HG02885 (cell line): Measurements from ENCODE around the gene ATP6V0D1.

Experiments
- ATAC-seq: cut with Tn5 transposase; IDR thresholded peaks from one replicate; pipeline ENCODE4 v1.9.1; 2021; ENCODE audit warnings: mild to moderate bottlenecking; ENCODE audit not compliant: unreplicated experiment, poor library complexity

The ATP6V0D1 gene

DNA sequence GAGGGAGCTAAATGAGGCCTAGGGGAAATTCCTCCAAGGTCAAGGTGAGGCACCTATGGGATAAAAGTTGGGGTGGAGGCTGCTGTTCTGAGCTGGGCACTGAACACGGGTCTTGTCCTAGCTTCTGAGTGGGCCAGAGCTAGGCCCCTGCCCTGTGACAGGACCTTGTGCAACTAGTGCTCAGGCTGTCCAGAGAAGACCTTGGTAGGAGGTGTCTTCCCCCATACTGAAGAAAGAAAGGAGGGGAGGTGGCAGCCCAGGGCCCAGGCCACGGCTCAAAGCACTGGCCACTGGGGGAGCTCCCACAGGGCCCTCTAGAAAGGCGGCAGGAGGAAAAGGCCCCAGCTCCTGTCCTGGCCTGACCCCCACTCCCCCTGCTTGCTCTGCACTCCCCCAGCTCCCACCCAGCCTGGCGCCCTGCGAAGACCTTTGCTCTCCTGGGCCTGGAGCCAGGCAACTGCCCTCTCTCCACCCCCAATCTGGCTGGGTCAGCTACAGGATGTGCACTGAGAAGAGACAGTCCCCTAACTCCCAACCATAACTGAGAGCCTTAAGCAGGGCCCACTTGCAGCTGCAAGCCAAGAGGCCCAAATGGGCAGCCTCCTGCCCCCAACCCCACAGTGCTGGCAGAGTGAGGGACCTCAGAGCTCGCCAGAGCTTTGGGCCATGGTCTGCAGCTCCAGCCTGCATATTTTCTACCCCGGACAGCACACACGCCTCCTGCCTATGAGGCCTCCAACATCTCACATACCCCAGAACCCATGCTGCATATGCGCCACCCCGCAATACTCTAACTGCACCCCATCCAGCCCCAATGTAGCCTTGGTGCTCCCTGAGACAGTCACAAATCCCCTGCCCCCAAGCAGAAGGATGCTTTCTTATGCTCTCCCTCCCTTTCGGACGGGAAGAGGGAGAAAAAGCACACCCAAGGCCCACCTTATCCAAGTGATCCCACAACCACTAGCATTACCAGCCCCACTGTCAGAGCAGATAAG lies 34.7 kb downstream of the ATP6V0D1 start:
- ATAC-seq, result no peak

DNA sequence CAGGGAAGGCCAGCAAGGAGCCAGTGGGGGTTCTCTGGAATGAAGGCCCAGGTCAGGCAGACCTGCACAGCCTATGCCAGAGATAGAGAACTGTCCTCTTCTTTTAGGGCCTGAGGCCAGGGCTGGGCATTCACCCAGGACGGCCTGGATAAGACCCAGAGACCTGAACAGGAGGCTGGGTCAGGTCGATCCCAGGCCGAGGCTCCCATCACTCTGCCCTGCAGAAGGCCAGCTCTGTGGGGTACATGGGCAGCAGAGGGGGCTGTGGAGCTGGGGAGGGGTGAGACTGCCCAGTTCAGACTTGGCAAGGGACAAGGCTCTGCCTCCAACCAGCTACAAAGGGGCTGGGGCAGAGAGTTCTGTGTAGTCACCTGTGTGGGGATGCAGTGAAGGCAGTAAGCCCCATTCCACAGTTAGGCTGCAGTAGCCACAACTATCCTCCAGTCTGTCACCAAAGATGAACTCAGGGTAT lies 35.5 kb downstream of the ATP6V0D1 start:
- ATAC-seq, result no peak

DNA sequence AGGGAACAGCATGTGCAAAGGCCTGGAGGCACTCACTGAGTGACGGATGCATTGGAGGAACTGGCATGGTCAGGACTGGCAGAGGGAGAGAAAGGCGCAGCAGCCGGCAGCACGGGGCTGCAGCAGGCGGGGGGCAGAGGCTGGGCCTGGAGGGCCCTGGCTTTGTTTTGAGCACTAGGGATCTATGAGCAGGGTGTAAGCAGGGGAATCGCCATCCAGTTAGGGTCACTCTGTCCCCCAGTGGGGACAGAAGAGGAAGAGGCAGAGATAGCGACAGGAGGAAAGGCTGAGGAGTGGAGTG lies 35.9 kb downstream of the ATP6V0D1 start:
- no peak for ATAC-seq

DNA sequence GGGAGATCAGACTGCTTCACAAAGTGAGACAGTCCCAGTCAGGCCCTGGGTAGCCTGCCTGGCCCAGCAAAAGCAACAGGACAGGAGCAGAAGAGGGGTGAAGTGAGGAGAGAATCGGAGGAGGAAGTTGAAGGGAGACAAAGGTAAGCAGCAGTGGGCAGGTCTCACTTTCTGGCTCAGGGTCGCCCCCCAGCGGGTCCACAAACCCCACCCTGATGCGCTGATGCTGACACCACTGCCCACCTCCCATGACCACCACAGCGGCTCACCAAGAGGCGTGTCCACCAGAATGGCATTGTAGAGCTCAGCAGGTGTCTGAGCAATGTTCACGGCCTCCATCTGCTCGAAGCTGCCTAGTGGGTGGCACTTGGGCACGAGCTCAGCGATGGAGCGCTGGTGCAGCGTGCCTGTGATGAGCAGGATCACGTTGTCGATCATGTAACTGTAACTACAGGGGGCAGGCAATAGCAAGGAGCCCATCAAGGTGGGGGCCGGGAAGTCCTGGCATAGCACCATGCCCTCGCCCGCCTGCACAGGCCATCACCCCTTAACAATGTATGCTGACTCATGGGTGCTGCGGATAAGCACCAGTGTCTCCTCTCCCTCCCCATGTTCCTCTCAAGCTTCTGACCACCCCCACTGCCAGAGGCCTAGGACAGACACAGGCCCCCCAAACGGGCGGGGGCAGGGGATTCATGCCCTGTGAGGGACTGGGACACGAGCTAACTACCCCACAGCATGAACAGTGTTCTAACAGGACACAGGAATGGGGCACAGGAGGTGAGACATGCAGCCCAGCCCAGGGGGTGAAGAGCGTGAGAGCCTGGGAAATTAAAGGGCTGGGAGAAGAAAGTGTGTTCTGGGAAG lies 36.5 kb downstream of the ATP6V0D1 start:
- ATAC-seq, result no peak

DNA sequence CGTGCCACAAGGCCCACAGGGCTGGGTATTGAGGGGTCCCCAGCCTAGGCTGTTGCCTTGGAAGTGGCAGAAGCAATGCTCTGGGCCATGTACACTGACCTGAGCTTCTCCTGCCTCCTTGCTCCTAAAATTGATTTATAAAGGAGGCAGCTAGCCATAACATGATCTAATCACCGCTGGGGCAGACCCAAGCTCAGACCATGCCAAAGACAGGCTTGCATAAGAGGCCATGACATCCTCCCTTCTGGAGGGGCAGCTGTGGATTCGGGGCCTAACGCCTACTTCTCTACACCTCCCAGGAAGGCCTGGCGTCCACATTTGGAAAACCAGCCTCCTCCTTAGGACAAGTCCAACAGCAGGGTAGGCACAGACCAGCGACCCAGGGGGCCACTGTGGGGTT lies 37.7 kb downstream of the ATP6V0D1 start:
- ATAC-seq, result no peak

DNA sequence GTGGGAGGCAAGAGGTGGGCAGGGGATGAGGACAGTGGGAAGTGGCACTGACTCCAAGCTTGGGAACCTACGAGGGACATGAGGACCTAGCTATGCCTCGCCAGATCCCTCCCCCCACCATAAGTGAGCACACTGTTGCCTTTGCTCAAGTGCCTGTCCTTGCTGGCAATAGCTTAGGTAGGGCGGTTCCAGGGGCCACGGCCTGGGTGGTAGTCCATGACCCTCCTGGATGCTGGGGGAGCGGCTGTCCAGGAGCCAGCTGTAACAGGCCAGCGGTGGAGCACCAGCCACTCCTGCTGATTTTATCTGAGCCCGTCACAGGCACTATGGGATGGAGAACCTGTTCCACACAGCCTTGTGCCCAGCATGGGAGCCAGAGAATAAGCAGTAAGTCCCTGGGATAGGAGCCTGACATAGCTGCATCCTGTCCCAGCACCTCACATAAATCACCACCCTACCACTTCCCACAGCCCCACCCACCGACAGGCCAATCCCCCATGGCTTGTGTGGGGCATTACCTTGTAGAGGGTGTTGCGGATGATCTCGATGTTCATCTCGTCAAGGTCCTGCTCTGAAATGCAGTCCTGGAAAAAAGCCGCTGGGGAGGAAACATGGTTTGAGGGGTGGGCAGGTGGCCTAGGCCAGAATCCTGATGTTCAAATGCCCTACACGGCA lies 38.2 kb downstream of the ATP6V0D1 start:
- no peak for ATAC-seq

DNA sequence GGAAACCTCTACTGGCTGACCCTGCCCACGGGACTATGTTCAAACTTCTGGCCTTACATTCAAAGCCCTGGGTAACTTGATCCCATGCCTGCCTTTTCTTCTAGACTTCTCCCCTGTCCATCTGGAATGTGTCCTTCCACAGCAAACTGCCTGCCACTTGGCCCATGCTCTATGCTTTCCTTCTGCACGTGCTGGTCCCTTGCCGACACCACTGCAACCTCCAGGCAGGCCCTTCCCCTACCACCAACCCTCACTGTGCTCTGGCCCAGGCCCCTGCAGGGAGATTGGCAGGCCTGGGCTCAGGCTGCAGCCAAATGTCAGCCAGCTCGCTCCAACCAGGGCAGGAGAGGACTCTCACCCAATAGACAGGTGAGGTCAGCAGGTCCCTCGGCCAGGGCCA lies 39.0 kb downstream of the ATP6V0D1 start:
- no peak for ATAC-seq

DNA sequence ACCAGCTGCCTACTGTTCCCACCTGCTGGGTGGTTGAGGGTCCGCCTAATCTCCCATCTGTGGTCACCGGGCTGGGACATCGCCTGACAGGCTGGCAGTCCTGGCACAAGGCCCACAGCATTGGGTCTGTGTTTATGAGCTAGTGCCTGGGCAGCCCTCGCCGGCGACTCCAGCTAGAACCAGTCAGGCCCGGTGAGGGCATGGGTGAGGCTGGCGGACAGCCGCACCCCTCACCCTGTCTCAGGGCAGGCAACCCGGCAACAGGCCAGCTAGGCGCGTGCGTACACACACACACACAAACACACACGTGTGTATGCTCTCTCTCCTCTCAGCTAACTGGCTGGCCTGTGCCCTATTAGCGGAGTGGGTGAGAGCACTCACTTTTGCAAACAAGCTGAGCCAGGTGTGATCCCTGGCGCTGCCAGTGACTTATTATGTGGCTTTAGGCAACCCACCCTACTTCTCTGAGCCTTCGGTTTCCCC lies 39.6 kb downstream of the ATP6V0D1 start:
- ATAC-seq, result no peak

DNA sequence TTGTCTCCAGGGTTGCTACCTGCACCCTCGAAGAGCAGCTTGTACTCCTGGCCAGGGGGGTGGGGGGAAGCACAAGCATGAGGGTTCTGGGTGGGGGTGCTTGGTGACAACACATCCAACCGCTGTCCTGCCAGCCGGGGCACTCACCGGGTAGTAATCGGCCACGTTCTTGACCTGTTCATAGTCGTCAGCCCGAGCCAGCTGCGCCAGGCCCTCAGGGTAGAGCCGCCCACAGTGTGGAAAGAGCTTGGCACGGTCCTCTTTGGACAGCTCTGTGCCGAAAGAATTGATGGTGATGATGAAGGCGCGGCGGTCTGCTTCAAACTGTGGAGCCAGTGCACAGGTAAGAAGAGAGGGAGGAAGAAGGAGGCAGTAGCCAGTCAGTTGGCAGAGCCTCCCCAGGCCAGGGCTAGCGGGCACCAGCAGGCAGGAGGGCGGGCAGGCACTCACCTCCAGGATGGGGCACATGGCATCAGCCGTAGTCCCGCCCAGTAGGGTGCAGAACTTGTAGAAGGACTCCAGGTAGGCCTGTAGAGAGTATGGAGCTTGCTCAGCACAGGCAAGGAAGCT lies 42.0 kb downstream of the ATP6V0D1 start:
- no peak for ATAC-seq

DNA sequence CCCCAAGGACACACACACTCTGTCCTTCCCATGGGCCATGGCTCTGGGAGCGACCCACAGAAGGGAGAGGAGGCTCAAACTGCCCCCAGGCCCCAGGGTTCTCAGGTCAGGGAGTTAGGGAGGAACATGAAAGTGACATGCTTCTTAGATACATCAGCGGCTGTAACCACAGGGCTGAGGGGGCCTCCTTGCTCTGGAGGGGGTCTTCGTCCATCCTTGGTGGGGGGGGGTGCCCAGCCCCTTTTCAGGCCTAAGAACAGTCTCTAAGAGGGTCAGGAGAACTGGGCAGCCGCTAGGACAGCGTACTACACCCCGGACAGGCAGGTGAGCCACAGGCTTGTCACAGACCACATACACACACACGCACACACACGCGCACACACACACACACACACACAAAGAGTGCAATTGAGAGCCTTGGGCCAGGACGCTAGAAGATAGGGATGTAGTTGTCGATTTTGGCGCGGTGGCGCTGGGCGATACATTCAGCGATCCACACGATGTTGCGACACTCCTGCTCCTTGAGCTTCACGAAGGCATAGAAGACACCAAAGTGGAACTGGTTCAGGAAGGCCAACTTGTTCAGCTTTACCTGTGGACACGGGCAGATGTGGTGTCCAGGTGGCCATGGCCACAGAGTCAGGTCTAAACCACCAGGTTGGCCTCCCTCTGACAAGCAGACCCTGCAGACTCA lies 42.7 kb downstream of the ATP6V0D1 start:
- ATAC-seq, result no peak

DNA sequence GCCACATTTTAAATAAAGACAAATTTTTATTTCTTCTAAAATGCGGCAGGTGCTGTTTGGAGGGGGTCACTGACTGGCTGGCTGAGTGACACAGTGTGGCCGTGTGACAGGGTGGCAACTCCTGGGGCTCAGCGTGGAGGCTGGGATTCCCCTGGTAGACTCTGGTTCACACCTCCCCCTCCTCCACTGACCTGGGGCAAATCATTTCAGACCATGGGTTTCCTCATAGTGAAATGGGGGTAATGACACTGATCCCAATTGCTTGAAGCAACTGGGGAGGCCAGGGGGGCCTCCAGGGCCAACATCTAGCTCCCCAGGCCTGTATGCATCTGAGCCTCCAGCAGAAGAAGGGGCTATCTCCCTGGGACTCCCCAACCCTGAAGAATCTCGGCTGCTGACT lies 43.4 kb downstream of the ATP6V0D1 start:
- ATAC-seq, result no peak

DNA sequence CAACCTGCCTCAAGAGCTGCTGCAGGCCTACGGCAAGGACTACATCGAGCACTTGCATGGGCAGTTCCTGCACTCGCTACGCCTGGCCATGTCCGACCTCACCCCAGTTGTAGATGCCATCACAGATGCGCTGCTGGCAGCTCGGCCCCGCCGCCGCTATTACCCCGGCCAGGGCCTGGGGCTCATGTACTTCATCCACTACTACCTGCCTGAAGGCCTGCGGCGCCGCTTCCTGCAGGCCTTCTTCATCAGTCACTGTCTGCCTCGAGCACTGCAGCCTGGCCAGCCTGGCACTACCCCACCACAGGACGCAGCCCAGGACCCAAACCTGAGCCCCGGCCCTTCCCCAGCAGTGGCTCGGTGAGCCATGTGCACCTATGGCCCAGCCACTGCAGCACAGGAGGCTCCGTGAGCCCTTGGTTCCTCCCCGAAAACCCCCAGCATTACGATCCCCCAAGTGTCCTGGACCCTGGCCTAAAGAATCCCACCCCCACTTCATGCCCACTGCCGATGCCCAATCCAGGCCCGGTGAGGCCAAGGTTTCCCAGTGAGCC lies 44.2 kb downstream of the ATP6V0D1 start:
- no peak for ATAC-seq

DNA sequence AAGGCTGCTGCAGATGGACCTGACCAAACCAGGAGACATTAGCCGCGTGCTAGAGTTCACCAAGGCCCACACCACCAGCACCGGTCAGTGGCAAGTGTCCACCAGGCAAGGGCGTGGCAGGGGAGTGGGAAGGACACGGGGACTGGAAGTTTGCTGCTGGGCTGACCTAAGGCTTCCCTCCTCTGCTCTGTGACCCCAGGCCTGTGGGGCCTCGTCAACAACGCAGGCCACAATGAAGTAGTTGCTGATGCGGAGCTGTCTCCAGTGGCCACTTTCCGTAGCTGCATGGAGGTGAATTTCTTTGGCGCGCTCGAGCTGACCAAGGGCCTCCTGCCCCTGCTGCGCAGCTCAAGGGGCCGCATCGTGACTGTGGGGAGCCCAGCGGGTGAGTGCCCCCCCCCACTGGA lies 45.2 kb downstream of the ATP6V0D1 start:
- ATAC-seq, result no peak

DNA sequence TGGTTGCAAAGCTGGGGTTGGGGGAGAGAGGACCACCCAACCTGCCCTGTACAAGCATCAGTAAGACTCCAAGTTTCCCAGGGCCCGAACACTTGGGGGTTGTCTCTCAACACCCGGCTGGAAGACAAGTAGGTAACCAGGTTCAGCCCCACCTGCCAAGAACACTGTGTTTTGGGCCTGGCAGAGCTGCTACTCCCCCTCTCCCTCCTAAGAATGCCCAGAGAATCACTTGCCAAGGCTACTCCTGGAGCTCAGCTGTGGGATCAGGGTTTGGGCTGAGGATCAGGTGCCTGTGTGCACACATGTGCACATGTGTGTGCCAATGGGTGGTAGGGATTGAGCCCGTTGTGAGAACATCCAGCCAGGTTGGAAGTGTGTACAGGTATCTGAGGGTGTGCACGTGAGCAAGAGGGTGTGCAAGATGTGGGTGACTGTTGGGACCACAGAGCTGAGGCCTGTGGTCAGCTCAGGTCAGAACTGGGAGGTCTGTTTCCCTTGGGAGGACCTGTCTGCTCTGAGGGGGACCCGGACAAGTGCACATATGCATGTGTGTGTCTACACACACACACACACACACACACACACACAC lies 47.7 kb downstream of the ATP6V0D1 start:
- no peak for ATAC-seq

DNA sequence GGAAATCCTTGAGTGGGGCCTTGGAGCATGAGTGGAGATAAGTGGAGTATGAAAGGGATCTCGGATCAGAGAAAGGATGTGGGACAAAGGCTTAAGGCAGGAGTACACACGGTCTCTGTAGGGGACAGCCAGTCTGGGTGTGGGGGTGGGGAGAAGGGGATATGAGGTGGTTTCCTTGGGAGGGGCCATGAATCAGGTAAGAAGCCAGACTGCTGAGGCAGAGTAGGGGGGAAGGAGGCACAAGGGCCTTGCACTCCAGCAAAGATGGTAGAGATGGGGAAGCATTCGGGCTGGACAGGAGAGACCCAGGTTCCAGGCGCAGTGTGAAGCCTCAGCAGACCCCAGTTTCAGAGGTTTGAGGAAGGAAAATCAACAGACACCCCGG lies 48.5 kb downstream of the ATP6V0D1 start:
- no peak for ATAC-seq

DNA sequence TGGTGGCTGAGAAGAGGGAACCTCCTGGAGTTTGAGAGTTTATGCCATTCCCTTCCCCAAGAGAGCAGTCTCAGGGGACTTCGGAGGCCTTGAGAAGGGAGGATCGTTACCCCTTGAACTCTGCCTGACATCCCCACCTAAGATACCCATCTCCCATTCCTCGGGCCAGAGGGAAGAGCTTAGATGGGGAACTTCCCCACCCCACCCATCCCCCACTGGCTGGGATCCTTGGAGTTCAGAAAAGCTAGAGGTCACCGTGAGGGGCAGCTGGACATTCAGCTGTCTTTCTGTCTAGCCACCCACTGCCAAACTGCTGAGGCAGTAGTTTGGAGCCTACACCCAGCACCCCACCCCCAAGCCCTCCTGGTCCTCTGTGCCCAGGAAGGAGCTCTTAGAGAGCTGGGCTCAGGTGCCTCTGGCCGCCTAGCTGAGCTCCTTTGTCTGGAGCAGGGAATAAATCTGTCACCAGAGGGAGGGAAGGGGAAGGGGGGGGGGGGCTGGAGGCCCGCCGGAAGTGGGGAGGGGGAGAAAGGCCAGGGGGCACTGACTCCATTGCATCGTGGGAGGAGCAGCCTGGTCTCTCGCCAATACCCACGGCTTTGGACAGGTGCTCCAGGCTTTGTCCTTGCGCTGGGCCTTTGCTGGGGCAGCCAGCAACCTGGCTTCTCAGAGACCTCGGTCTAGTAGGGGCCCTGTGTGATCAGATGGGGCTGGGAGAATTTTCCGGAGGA lies 49.0 kb downstream of the ATP6V0D1 start:
- no peak for ATAC-seq

DNA sequence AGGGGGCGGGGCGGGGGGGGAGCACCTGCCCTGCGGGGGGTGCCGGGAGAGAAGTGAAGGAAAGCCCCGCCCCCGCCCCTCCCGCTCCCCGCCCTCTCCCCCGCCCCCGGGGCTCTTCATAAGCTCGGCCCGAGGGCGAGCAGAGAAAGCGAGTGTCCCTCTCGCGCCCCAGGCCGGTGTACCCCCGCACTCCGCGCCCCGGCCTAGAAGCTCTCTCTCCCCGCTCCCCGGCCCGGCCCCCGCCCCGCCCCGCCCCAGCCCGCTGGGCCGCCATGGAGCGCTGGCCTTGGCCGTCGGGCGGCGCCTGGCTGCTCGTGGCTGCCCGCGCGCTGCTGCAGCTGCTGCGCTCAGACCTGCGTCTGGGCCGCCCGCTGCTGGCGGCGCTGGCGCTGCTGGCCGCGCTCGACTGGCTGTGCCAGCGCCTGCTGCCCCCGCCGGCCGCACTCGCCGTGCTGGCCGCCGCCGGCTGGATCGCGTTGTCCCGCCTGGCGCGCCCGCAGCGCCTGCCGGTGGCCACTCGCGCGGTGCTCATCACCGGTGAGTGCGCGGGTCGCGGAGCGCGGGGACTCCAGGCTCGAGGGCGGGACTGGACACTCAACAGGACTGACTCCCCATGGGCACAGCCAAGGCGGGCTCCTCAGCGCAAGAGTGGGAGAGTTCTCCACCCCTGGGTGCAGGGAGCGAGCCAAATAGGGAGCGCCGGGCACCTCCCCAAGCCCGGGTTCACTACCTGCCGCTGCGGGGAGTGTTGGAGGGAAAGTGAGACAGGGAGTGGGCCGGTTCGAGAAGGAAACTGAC lies 49.8 kb downstream of the ATP6V0D1 start, which contains the start of gene HSD11B2:
HSD11B2 (plus strand) TSS at position 145 of the 798 bp plus-strand sequence; CDS start at position 273, 128 bp downstream.
- ATAC-seq, result no peak
